ENCODE results near the gene BRD9. TPM values are rescaled to one million over a fixed set of nuclear protein-coding genes. Genes with fewer than 3 reads are reported as not detected.

BRD9 gene
- total and polyA plus RNA-seq, 2 experiments from 2014 or later = 17.8 to 20.3 TPM

DNA sequence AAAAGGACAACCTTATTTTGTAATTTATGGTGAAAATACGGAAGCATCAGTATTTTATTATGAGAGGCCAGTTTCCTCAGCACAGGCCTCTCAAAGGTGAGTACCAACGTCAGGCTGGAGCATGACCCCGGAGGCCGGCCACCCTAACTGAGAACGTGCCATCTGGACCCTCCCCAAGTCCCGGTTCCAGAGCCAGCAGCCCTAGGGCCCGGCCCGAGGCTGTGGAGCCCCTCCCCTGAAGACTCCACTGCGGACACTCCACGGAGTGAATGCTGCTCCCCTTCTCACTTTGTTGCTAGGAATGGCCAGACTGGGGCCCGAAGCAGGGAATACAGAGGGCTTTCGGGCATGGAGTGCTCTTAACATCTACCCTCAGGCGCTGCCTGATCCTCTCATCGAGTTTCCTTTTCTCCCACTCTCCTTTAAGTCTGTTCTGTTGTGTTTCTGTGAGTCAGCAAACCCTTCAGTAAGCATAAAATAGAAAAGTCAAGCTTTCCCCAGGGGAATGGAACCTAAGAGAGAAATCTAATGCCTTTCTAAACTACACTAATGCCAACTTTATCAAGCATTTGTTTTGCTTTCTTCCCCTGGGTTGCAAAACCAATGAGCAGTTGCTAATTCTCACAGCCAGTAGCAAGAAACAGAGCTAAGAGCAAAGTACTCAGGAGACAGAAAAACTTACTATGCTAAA lies 4.5 kb downstream of the BRD9 start:
- Histone ChIP-seq H3K4me3 (no peak overlapping the region), H3K9me3 (ENCODE audit: low read depth) (no peaks in the 10 kb centered on the region), H3K27me3 (no peaks in the 10 kb centered on the region), H3K79me2 (peaks cover 44% of the 10 kb centered on the region), H3K36me3 (replicated peaks; ENCODE audit: insufficient read depth, low read depth) (no peaks in the 10 kb centered on the region), H3K4me1 (ENCODE audit: insufficient read depth) (peaks cover 8% of the 10 kb centered on the region), H3K9me2 (replicated peaks; ENCODE audit: insufficient read depth) (no peaks in the 10 kb centered on the region), H4K20me1 (ENCODE audit: insufficient read depth, poor library complexity, severe bottlenecking) (peaks cover 4% of the 10 kb centered on the region), H2AFZ (no peak overlapping the region), H3K27ac (no peak overlapping the region), H3K4me2 (no peak overlapping the region)
- no peak for DNase-seq (ENCODE audit: low spot score)
- 96% methylated on average over 14 of the region's 14 CpGs for WGBS (ENCODE audit: low lambda C conversion rate, missing lambda C conversion rate)
- TF ChIP-seq EZH2 (IDR thresholded peaks at IDR 0.05; ENCODE audit: borderline replicate concordance) (no peak), EZH2phosphoT487 (IDR thresholded peaks at IDR 0.05; ENCODE audit: low read depth, severe bottlenecking, unreplicated experiment) (no peak)
- TF ChIP-seq, protein P1, sequence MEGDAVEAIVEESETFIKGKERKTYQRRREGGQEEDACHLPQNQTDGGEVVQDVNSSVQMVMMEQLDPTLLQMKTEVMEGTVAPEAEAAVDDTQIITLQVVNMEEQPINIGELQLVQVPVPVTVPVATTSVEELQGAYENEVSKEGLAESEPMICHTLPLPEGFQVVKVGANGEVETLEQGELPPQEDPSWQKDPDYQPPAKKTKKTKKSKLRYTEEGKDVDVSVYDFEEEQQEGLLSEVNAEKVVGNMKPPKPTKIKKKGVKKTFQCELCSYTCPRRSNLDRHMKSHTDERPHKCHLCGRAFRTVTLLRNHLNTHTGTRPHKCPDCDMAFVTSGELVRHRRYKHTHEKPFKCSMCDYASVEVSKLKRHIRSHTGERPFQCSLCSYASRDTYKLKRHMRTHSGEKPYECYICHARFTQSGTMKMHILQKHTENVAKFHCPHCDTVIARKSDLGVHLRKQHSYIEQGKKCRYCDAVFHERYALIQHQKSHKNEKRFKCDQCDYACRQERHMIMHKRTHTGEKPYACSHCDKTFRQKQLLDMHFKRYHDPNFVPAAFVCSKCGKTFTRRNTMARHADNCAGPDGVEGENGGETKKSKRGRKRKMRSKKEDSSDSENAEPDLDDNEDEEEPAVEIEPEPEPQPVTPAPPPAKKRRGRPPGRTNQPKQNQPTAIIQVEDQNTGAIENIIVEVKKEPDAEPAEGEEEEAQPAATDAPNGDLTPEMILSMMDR (IDR thresholded peaks at IDR 0.05; ENCODE audit: poor library complexity) = no peak

DNA sequence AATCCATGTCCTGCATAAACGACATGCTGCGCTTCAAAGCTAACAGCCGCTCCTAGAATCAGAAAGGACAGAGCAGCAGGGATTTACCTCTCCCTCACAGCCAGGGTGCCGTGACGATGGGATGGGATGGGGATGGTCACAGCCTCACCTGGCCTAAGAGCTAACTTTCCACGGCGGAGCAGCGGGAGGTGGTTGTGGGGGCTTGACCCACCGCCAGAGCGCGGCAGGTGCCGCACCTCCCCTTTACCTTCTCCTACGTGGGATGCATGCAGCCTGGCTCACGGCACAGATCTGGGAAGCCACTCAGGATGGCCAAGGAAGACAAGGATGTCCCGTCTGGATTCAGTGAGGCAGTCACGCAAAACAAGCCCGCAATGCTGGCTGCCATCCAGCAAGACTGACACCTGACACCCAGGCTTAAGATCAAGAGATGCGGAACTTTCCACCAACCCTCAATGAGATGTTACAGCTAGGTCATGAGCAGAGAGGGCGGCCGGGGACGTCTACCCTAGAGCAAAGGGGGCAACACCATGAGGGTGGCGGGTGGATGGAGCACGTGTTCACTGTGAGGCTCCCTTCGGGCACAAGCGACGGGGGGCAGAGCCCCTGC lies 5.8 kb downstream of the BRD9 start:
- Histone ChIP-seq H3K4me3 (no peak overlapping the region), H2AFZ (no peak overlapping the region), H3K27me3 (no peaks in the 10 kb centered on the region), H3K4me2 (no peak overlapping the region), H3K27ac (no peak overlapping the region), H3K36me3 (replicated peaks; ENCODE audit: insufficient read depth, low read depth) (no peaks in the 10 kb centered on the region), H3K9me3 (ENCODE audit: low read depth) (no peaks in the 10 kb centered on the region), H3K4me1 (ENCODE audit: insufficient read depth) (peaks cover 7% of the 10 kb centered on the region), H4K20me1 (ENCODE audit: insufficient read depth, poor library complexity, severe bottlenecking) (peaks cover 4% of the 10 kb centered on the region), H3K9me2 (replicated peaks; ENCODE audit: insufficient read depth) (no peaks in the 10 kb centered on the region), H3K79me2 (peaks cover 42% of the 10 kb centered on the region)
- TF ChIP-seq, protein P1 (IDR thresholded peaks at IDR 0.05; ENCODE audit: poor library complexity) = no peak
- TF ChIP-seq EZH2 (IDR thresholded peaks at IDR 0.05; ENCODE audit: borderline replicate concordance) (no peak), EZH2phosphoT487 (IDR thresholded peaks at IDR 0.05; ENCODE audit: low read depth, severe bottlenecking, unreplicated experiment) (no peak)
- DNase-seq (ENCODE audit: low spot score) = no peak
- WGBS (ENCODE audit: low lambda C conversion rate, missing lambda C conversion rate) = 95% methylated on average over 26 of the region's 26 CpGs

DNA sequence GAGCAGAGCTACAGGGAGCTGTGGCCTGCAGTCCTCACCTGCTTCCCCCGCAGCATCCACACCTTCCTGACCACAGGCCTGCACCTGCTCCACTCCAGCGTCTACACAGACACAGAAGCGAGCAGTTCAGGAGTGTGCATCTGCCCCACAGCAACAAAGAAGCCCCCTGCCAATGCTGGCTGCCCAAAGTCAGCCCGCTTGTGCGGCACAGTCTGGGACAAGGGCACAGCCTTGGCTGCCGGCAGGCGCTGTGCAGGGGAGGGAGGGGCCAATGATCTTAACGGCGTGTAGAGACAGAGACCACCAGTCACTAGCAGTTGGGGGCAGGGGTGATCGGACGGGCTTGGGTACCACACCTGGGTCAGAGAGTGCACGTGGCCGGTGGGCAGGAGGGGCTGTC lies 6.6 kb downstream of the BRD9 start:
- no peak overlapping the region for H3K27ac ChIP-seq
- H3K36me3 ChIP-seq (replicated peaks; ENCODE audit: insufficient read depth, low read depth) = no peaks in the 10 kb centered on the region
- peaks cover 34% of the 10 kb centered on the region for H3K79me2 ChIP-seq
- H3K4me1 ChIP-seq (ENCODE audit: insufficient read depth) = no peaks in the 10 kb centered on the region
- no peak overlapping the region for H2AFZ ChIP-seq
- H3K4me3 ChIP-seq = no peak overlapping the region
- TF ChIP-seq EZH2phosphoT487 (IDR thresholded peaks at IDR 0.05; ENCODE audit: low read depth, severe bottlenecking, unreplicated experiment) (no peak), EZH2 (IDR thresholded peaks at IDR 0.05; ENCODE audit: borderline replicate concordance) (no peak)
- TF ChIP-seq, protein P1 (IDR thresholded peaks at IDR 0.05; ENCODE audit: poor library complexity) = no peak
- H3K4me2 ChIP-seq = no peak overlapping the region
- no peaks in the 10 kb centered on the region for H3K9me3 ChIP-seq (ENCODE audit: low read depth)
- 98% methylated on average over 13 of the region's 13 CpGs for WGBS (ENCODE audit: low lambda C conversion rate, missing lambda C conversion rate)
- DNase-seq (ENCODE audit: low spot score) = no peak
- H4K20me1 ChIP-seq (ENCODE audit: insufficient read depth, poor library complexity, severe bottlenecking) = peaks cover 4% of the 10 kb centered on the region
- no peaks in the 10 kb centered on the region for H3K27me3 ChIP-seq
- H3K9me2 ChIP-seq (replicated peaks; ENCODE audit: insufficient read depth) = no peaks in the 10 kb centered on the region
